ENCODE measurements around the gene PAX6. TPM values are rescaled to one million over a fixed set of nuclear protein-coding genes. Genes with fewer than 3 reads are reported as not detected.

Gene PAX6
- polyA plus RNA-seq, 1 donor (not counting 4 experiments of a cell fraction or from before 2014, with no cell fraction given) = 0.12 TPM

DNA sequence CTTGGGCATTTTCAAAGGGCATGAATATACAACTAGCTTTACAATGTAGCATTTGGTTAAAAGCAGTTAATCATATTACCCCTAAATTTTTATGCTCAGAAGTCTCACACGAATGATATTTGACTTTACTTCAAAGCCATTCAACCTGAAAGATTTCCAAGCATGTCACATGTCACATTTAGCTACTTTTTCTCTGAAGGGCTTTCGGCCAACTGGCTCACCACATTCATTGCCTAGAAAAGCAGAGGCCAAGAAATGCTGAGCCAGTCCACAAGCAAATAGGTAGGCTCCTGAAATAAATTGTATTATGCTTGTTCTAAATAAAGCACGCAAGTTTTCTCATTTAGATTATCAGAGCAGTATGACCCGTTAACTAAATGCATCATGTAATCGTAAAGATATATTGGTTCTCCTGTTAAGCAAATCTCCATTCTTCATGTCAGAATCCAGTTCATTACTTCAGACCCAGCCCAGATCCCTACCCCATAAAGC is 30.6 kb downstream of the PAX6 start:
- no peak for DNase-seq (ENCODE audit: low read depth, low spot score)
- no peaks in the 10 kb centered on the region for H3K27me3 ChIP-seq (ENCODE audit: control insufficient read depth, extremely low read depth, insufficient read depth, low read length)
- no peaks in the 10 kb centered on the region for H3K79me2 ChIP-seq (ENCODE audit: control insufficient read depth, insufficient read depth, low read length)
- no peak overlapping the region for H2AFZ ChIP-seq (ENCODE audit: control insufficient read depth, low read length)
- no peaks in the 10 kb centered on the region for H4K20me1 ChIP-seq (ENCODE audit: control insufficient read depth, extremely low read depth, insufficient read depth, low read length)
- H3K4me1 ChIP-seq (ENCODE audit: control insufficient read depth, extremely low read depth, insufficient read depth, low read length) = peaks cover 5% of the 10 kb centered on the region
- no peaks in the 10 kb centered on the region for H3K9me3 ChIP-seq (ENCODE audit: control insufficient read depth, low read depth, low read length)
- H3K4me3 ChIP-seq (ENCODE audit: control insufficient read depth in 2 of 3, extremely low read depth in 1 of 3, insufficient read depth in 2 of 3, low read depth in 1 of 3, low read length in 3 of 3) = no peak overlapping the region
- dilution Hi-C loops (cut with MboI; ENCODE audit: extremely low pct_ligation_motif_present, low sequenced_read_pairs) = no loop called here
- no peak overlapping the region for H3K4me2 ChIP-seq (ENCODE audit: control insufficient read depth, extremely low read depth, insufficient read depth, low read depth, low read length)
- FAIRE-seq = no peak
- H3K27ac ChIP-seq (ENCODE audit: control insufficient read depth, insufficient read depth, low read length) = no peak overlapping the region
- no peaks in the 10 kb centered on the region for H3K9me1 ChIP-seq (ENCODE audit: control insufficient read depth, extremely low read depth, insufficient read depth, low read length)
- H3K9ac ChIP-seq (ENCODE audit: control insufficient read depth, extremely low read depth, insufficient read depth, low read length) = no peak overlapping the region
- TF ChIP-seq, protein P1, sequence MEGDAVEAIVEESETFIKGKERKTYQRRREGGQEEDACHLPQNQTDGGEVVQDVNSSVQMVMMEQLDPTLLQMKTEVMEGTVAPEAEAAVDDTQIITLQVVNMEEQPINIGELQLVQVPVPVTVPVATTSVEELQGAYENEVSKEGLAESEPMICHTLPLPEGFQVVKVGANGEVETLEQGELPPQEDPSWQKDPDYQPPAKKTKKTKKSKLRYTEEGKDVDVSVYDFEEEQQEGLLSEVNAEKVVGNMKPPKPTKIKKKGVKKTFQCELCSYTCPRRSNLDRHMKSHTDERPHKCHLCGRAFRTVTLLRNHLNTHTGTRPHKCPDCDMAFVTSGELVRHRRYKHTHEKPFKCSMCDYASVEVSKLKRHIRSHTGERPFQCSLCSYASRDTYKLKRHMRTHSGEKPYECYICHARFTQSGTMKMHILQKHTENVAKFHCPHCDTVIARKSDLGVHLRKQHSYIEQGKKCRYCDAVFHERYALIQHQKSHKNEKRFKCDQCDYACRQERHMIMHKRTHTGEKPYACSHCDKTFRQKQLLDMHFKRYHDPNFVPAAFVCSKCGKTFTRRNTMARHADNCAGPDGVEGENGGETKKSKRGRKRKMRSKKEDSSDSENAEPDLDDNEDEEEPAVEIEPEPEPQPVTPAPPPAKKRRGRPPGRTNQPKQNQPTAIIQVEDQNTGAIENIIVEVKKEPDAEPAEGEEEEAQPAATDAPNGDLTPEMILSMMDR (optimal IDR thresholded peaks at IDR 0.05 in 1 of 3, IDR thresholded peaks at IDR 0.05 in 1 of 3, conservative IDR thresholded peaks at IDR 0.05 in 1 of 3; ENCODE audit: extremely low read depth in 1 of 3, insufficient read depth in 2 of 3, low read length in 3 of 3) = no peak
- TF ChIP-seq EZH2 (IDR thresholded peaks at IDR 0.05; ENCODE audit: low read length) = no peak
- H3K36me3 ChIP-seq (ENCODE audit: control insufficient read depth in 2 of 2, extremely low read depth in 1 of 2, insufficient read depth in 2 of 2, low read length in 2 of 2) = no peaks in the 10 kb centered on the region

DNA sequence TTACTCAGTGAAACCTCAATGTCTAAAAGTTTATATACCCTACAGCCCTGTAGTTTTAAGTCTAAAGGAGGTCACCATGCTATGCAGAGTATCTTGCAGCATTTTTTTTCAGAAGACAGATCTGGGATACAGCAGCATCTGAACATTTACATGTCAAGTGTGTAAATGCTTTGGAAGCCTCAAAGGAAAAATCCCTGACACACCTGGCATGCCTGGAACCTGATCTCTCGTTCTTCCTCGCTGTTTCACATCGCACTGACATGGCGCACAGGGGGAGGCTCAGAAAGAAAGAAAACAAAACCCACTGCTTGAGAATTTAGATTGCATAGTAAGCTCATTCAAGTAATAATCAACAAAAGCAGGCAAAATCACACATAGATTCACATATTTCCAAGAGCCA is 31.0 kb downstream of the PAX6 start:
- Histone ChIP-seq H3K36me3 (ENCODE audit: control insufficient read depth in 2 of 2, extremely low read depth in 1 of 2, insufficient read depth in 2 of 2, low read length in 2 of 2) (no peaks in the 10 kb centered on the region), H2AFZ (ENCODE audit: control insufficient read depth, low read length) (no peak overlapping the region), H3K9me1 (ENCODE audit: control insufficient read depth, extremely low read depth, insufficient read depth, low read length) (no peaks in the 10 kb centered on the region), H3K27me3 (ENCODE audit: control insufficient read depth, extremely low read depth, insufficient read depth, low read length) (no peaks in the 10 kb centered on the region), H3K4me3 (ENCODE audit: control insufficient read depth in 2 of 3, extremely low read depth in 1 of 3, insufficient read depth in 2 of 3, low read depth in 1 of 3, low read length in 3 of 3) (no peak overlapping the region), H3K4me2 (ENCODE audit: control insufficient read depth, extremely low read depth, insufficient read depth, low read depth, low read length) (no peak overlapping the region), H3K27ac (ENCODE audit: control insufficient read depth, insufficient read depth, low read length) (no peak overlapping the region), H3K4me1 (ENCODE audit: control insufficient read depth, extremely low read depth, insufficient read depth, low read length) (peaks cover 5% of the 10 kb centered on the region), H3K79me2 (ENCODE audit: control insufficient read depth, insufficient read depth, low read length) (no peaks in the 10 kb centered on the region), H4K20me1 (ENCODE audit: control insufficient read depth, extremely low read depth, insufficient read depth, low read length) (no peaks in the 10 kb centered on the region), H3K9me3 (ENCODE audit: control insufficient read depth, low read depth, low read length) (no peaks in the 10 kb centered on the region), H3K9ac (ENCODE audit: control insufficient read depth, extremely low read depth, insufficient read depth, low read length) (no peak overlapping the region)
- dilution Hi-C loops (cut with MboI; ENCODE audit: extremely low pct_ligation_motif_present, low sequenced_read_pairs) = no loop called here
- FAIRE-seq (no peak), DNase-seq (ENCODE audit: low read depth, low spot score) (no peak)
- TF ChIP-seq, protein P1 (optimal IDR thresholded peaks at IDR 0.05 in 1 of 3, IDR thresholded peaks at IDR 0.05 in 1 of 3, conservative IDR thresholded peaks at IDR 0.05 in 1 of 3; ENCODE audit: extremely low read depth in 1 of 3, insufficient read depth in 2 of 3, low read length in 3 of 3) = no peak
- TF ChIP-seq EZH2 (IDR thresholded peaks at IDR 0.05; ENCODE audit: low read length) = no peak

All from keratinocyte (primary cell).